ENCODE data around the gene MAST4.
"Not testable (repeated sequence)": the region's sequence is repeated elsewhere in the genome, so short reads cannot be mapped to it uniquely, and the experiment has no call there.

Gene MAST4

DNA sequence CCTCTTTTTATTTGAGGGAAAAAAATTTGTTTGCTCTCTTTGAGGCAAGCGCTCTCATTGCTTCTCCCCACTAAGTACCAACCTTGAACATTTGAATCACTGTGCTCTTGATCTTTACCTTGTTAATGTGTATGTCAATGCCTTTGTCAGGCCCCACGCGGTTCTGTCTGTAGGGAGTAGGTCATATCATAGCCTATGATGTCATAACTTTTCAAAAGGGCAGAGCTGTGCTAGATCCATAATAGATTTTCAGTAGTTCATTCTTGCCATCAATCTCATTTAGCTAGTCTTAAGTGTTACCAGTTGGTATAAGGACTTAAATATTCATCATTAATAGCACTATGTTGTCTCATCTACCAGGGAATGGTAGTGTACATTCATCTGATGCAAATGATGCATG, 56.6 kb downstream of the MAST4 start:
- no peak for FAIRE-seq

DNA sequence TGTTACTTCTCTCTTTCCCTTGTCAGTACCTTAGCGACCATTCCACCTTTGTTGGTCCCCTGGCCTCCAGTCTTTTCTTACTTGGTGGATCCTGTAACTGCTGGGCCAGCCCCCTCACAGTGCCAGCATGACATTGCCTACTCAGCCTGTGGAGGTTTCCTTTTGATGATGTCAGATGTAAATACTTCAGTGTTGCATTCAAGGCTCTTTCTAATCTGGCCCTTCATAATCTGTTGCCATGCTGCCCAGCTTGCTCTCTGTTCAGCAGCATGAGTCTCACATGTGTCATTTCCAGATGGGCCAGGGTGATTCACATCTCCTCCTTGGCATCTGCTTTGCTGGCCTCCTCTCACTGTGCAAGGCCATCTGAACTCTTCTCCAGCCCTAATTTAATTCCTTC, 57.1 kb downstream of the MAST4 start:
- no peak for FAIRE-seq

DNA sequence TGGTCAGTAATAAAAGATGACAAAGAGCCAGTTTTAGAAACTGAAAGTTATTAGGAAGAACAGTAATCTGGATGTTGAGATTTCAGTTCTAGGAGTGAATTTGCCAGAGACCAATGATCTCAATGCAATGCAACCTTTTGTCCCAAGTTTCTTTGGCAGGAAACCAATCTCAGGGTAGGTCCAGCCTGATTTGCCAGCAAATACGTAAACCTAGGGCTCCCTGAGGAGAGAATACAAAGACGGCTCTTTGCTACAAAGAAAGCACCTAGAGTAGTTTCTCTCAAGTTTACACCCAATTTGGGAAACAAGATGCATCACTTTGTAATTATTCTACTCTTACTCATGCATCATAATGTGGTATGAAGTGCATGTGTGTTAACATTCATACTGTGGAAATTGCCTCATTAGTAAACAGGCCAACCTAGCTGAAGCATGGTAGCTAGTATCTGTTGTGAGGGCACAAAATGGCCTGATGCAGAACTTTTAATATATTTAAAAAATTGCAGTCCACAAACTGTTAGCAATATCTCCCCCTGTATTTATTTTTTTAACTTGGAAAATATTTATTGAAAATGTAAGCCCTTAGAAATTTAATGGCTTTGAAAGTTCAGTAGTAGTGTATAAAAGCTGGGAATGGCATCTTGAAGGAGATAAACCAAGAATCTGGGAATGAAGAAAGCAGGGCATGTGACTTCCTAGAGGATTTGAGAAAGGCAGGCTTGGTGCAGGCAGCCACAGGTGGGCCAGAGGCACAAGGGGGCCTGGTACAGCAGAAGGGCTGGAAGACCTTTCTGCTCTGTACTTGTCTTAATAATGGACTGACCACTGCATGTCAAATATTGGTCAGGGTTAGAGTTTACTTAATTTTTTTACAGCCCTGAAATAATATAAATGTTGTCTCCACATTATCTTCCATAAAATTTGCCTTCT, 59.5 kb downstream of the MAST4 start:
- FAIRE-seq, result peak; percentile 9

DNA sequence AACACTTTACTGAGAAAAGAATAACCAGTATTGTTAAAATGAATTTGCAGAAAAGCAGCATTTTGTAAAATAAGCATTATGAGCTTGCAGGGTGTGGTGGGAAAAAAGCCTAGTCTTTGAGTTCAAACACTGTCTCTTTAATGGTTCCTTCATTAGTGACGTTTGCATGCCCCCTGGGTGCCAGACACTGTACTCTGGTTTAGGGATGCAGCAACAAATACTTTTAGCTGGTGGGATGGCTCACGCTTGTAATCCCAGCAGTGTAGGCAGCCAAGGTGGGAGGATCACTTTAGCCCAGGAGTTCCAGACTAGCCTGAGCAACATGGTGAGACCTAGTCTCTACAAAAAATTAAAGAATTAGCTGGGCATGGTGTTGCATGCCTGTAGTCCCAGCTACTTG, 62.3 kb downstream of the MAST4 start:
- no peak for FAIRE-seq

DNA sequence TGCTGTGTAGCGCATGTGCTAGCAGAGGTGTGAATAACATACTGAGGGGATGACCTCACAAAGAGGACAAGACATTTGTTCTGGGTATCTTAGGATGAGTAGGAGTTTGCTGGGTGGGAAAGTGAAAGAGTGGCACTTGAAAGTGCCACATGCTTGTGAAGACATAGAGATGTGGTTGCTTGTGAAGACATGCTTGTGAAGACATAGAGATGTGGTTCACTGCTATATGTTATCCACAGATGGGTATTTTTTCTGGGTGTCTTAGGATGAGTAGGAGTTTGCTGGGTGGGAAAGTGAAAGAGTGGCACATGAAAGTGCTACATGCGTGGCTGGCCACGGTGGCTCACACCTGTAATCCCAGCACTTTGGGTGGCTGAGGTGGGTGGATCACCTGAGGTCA, 63.6 kb downstream of the MAST4 start:
- no peak for FAIRE-seq

GRCh38 chr5:66660396-66660795, 64.2 kb downstream of the MAST4 start:
- FAIRE-seq, result no peak

- no peak for FAIRE-seq
Observed at GRCh38 chr5:66661149-66661548, 65.0 kb downstream of the MAST4 start.

DNA sequence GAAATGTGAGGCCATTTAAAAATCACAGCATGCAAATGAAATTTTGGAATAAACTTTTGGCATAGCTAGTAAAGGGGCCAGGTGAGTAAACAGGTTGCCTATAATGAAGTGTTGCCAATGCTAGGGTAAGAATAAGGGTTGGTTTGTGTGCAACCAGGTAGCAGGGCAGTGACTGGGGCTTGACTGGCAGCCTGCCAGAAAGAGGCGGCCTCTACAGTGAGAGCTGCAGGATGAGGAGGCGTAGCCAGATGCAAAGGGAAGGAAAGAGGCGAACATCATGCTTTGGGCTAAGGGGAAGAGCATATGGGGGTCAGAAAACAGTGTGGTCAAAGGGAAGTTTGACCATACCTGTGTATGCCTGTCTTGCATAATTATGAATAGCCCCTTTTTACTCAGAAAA, 70.6 kb downstream of the MAST4 start:
- FAIRE-seq, result no peak

DNA sequence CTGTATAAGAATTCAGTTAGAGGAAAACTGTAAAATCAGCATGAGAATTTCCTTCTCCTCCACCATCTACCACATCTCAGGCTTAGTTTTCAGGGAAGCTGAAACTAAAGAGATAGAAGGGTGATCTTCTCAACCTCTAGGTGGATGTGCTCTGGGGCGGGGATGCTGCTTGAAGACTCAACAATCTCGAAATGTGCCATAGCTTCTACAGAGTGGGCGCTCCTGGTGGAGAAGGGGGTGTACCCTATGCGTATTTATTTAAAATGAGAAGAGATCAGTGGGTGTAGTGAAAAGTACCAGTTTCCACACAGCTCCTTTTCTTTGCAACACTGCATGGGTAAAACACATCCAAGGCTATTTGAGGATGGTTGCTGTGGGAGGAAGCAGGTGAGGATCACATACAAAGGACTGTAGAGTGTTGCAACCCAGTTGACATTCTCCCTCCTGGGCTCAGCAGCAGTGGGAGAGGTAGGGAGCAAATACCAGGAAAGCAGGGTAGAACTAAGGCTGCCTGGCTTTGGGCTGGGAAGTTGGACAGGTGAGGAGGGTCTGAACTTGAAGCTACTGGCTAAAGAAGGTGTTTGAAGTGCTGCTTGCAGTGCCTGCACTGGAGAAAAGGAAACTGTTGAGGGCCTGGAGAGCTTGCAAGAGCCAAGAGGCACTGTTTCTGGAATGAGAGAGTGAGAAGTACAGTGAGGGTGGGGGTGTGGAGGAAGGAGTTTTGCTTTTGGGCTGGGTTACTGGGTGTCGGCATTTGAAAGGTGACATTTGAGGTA, 73.1 kb downstream of the MAST4 start:
- no peak for FAIRE-seq

DNA sequence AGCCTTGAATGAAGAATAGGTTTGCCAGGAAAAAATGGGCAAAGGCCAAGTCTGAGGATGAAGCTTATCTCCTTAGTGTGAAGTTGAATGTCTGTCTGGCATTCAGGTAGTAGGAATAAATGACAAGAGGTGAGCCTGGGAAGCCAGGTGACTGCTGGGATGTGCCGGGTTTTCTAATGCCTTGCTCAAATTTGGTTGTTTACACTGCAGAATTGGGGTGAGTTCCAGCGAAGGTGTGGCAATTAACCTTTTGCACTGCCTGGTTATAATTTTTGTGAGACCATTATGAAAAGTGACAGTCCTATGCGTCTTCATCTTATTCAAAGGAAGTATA, 73.6 kb downstream of the MAST4 start:
- no peak for FAIRE-seq

GRCh38 chr5:66671305-66671704, 75.1 kb downstream of the MAST4 start:
- no peak for FAIRE-seq

- no peak for FAIRE-seq
Observed at GRCh38 chr5:66674802-66675201, 78.6 kb downstream of the MAST4 start.

DNA sequence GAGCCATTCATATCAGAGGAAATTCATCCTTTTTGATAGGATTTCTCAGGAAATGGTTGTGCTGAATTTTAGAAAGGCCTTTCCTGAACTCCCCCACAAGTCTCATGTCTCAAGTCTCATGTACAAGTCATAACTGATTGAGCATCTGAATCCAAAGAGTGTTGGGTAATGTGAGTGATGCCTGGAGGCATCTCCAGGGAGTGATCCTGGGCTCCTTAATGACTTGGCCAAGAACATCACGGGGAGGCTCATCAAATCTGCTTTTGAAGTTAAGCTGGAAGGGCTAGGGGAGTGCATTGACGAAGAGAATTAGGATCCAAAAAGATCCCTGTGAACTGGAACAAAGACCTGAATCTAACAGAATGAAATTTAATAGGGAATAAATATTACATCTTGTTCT, 79.2 kb downstream of the MAST4 start:
- FAIRE-seq, result no peak

DNA sequence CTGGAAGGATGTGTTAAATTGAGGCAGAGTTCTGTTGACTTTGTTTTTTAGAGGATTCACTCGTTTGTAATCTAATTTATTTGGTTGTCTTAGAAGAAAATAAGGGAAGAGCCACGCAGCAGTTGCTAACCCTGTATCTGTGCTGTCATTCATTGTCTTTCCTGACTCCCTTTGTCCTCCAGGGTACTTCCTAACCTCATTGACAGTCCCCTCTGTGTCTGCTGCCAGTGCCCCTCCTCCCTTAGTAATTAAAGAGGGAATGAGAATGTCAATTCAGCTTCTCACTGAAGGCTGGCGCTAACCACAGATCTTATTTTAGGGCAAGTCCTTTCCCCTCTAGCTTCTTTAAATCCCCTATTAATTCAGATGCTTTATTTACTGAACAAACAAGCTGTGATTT, 84.0 kb downstream of the MAST4 start:
- FAIRE-seq, result no peak

GRCh38 chr5:66680804-66681203, 84.6 kb downstream of the MAST4 start:
- no peak for FAIRE-seq

DNA sequence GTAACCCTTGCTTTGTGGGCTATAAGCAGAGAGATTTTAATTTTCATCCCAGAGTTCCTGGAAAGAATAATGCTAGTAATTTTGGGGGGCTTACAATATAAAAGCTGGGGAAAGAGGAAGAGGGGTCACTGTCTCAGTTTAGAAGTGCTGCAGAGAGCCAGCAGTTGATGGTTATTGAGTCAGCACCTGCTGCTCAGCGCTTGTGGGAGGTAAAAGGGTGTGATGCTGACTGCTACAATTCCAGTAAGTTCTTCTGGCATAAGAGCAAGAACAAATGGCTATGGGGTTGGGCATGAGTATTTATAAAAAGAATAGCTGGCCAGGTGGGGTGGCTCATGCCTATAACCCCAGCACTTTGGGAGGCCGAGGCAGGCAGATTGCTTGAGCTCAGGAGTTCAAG, 88.5 kb downstream of the MAST4 start:
- no peak for FAIRE-seq

DNA sequence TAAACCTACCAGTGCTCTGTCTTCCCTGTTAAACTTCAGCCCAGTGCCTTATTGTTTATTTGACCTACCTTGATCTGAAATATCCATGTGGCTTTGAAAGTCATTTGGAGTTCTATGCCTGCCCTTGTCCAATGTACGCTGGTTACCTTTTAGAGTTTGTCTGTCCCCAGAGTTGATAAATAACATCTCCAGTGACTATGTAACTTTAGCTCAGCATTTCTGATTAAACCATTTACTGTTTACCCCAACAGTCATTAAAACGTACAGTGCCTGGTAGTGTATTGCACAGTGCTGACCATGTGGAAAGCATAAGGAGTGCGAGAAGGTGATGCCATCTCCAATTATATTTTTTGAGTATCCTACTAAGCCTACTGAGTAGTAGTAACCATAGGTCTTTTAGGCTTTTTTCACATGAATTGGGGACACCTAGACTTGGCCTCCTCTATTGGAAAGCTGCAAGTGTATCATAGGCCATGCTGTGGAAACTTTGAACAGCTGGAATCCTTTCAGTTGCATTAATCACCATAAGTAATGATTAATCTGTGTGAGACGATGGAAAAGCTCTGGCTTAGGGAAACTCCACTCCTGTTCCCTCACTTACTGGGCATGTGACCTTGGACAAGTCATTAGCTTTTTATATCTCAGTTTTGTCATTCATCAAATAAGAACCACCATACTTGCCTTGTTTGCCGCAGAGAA, 93.5 kb downstream of the MAST4 start:
- no peak for FAIRE-seq

- FAIRE-seq, result no peak
Observed at GRCh38 chr5:66694036-66694435, 97.8 kb downstream of the MAST4 start.

- not testable (repeated sequence) for FAIRE-seq
Observed at GRCh38 chr5:66695840-66696239, 99.6 kb downstream of the MAST4 start.

DNA sequence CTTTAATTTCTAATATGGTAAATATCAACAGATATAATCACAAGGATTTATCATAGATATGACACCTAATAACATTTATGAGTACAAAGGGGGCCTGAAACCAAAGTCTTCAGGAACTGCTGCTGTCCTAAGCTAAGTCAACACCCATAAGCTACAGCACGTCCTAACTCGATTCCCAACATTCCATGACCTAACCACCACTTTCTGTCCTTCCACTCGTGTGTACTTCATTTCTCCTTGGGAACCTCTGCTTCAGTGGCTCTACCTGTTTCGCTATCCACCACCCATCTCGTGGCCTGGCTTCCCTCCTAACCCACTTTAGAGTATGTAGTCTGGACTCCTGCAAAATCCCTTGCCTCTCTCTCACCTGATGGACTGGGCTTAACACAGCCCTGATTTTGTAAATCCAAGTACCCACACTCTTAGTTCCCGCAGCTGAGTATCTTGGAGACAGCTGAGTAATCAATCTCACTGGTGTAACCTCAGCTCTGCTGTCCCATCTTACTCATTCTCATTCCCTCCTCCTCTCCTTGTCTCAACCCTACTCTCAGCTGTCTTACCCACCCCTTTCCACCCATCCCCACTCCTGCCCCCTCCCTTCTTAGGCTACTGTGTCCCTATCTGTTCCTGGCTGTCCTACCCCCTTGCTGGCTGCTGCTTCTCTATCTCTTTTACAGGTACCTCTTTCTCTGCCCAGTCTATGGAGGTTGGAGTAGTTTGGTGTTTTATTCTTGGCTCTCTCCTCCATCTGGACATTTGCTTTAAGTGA, 101.8 kb downstream of the MAST4 start:
- FAIRE-seq, result no peak

DNA sequence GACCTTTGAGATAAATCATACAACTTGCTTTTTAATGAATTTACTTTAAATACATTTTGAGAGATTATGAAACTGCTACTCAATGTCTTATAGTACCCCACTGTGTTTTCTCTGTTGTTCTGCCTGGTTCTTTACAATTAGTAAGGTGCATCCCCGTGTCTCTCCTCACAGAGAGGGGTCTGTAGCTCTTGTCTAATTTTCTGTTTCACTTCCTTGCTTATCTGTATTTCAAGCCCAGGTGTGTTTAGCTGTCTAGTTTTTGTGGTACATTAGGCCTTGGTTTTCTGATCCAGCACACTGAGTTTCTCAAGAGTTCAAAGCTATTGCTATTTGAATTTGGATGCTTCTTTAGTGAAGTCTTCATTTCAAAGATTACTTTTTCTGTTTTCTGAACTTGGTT, 105.1 kb downstream of the MAST4 start:
- no peak for FAIRE-seq

- FAIRE-seq, result no peak
Observed at GRCh38 chr5:66702426-66702825, 106.2 kb downstream of the MAST4 start.

Measured in islet of Langerhans (tissue), 1 donor.